GM19023 (cell line): ENCODE data around the gene TTC7B.

Source experiments
- ATAC-seq: cut with Tn5 transposase; IDR thresholded peaks from one replicate; pipeline ENCODE4 v1.9.1; 2021; ENCODE audit warnings: mild to moderate bottlenecking, moderate library complexity; ENCODE audit not compliant: unreplicated experiment

Gene TTC7B

GRCh38 chr14:90606434-90606833 lies 209.8 kb downstream of the TTC7B start:
- ATAC-seq, result no peak

GRCh38 chr14:90605430-90605829 lies 210.8 kb downstream of the TTC7B start:
- ATAC-seq, result no peak

- no peak for ATAC-seq
These were observed 211.9 kb downstream of the TTC7B start for GRCh38 chr14:90604356-90604755.

GRCh38 chr14:90603841-90604240 lies 212.4 kb downstream of the TTC7B start:
- ATAC-seq, result no peak

GRCh38 chr14:90603336-90603735 lies 212.9 kb downstream of the TTC7B start:
- no peak for ATAC-seq

GRCh38 chr14:90602088-90602687 lies 214.0 kb downstream of the TTC7B start:
- no peak for ATAC-seq

- no peak for ATAC-seq
These were observed 214.7 kb downstream of the TTC7B start for GRCh38 chr14:90601563-90601962.

- no peak for ATAC-seq
These were observed 215.6 kb downstream of the TTC7B start for GRCh38 chr14:90600619-90601018.

GRCh38 chr14:90599748-90600507 lies 216.3 kb downstream of the TTC7B start:
- no peak for ATAC-seq

- no peak for ATAC-seq
These were observed 216.9 kb downstream of the TTC7B start for GRCh38 chr14:90599339-90599738.

- ATAC-seq, result no peak
These were observed 218.3 kb downstream of the TTC7B start for GRCh38 chr14:90597961-90598360.

GRCh38 chr14:90596733-90597132 lies 219.5 kb downstream of the TTC7B start:
- ATAC-seq, result no peak

GRCh38 chr14:90593254-90594040 lies 222.8 kb downstream of the TTC7B start:
- ATAC-seq, result no peak

- no peak for ATAC-seq
These were observed 223.6 kb downstream of the TTC7B start for GRCh38 chr14:90592655-90593054.

- ATAC-seq, result no peak
These were observed 228.3 kb downstream of the TTC7B start for GRCh38 chr14:90587918-90588317.

- ATAC-seq, result no peak
These were observed 228.8 kb downstream of the TTC7B start for GRCh38 chr14:90587252-90587910.

- ATAC-seq, result no peak
These were observed 231.1 kb downstream of the TTC7B start for GRCh38 chr14:90585106-90585505.

GRCh38 chr14:90583916-90584605 lies 232.2 kb downstream of the TTC7B start:
- ATAC-seq, result no peak

- no peak for ATAC-seq
These were observed 232.8 kb downstream of the TTC7B start for GRCh38 chr14:90583427-90583826.

GRCh38 chr14:90582166-90582565 lies 234.1 kb downstream of the TTC7B start:
- no peak for ATAC-seq

- ATAC-seq, result no peak
These were observed 234.5 kb downstream of the TTC7B start for GRCh38 chr14:90581745-90582144.
